ENCODE data around the gene ATG16L1. TPM values are rescaled to one million over a fixed set of nuclear protein-coding genes. Genes with fewer than 3 reads are reported as not detected.

ATG16L1 gene
- total RNA-seq, 1 donor from 2014 or later = 27.9 TPM

- H3K27ac Mint-ChIP-seq = no peak overlapping the region
- TF ChIP-seq CTCF (IDR thresholded peaks at IDR 0.05; ENCODE audit: unreplicated experiment) = no peak
- H3K27me3 Mint-ChIP-seq = no peaks in the 10 kb centered on the region
- H3K36me3 Mint-ChIP-seq (ENCODE audit: insufficient read depth) = no peaks in the 10 kb centered on the region
- H3K4me3 Mint-ChIP-seq (ENCODE audit: low read depth) = no peak overlapping the region
- no peak for DNase-seq (ENCODE audit: low spot score, unreplicated experiment)
- H3K9me3 Mint-ChIP-seq (ENCODE audit: low read depth) = no peaks in the 10 kb centered on the region
- no peaks in the 10 kb centered on the region for H3K4me1 Mint-ChIP-seq (ENCODE audit: low read depth)
Observed at GRCh38 chr2:233325256-233325655, 73.8 kb downstream of the ATG16L1 start.

- TF ChIP-seq CTCF (IDR thresholded peaks at IDR 0.05; ENCODE audit: unreplicated experiment) = no peak
- no peak overlapping the region for H3K27ac Mint-ChIP-seq
- no peak for DNase-seq (ENCODE audit: low spot score, unreplicated experiment)
- H3K4me3 Mint-ChIP-seq (ENCODE audit: low read depth) = no peak overlapping the region
- no peaks in the 10 kb centered on the region for H3K27me3 Mint-ChIP-seq
- no peaks in the 10 kb centered on the region for H3K4me1 Mint-ChIP-seq (ENCODE audit: low read depth)
- H3K36me3 Mint-ChIP-seq (ENCODE audit: insufficient read depth) = no peaks in the 10 kb centered on the region
- H3K9me3 Mint-ChIP-seq (ENCODE audit: low read depth) = no peaks in the 10 kb centered on the region
Observed at GRCh38 chr2:233325814-233326213, 74.3 kb downstream of the ATG16L1 start.

- Mint-ChIP-seq H3K4me1 (ENCODE audit: low read depth) (no peaks in the 10 kb centered on the region), H3K27me3 (no peaks in the 10 kb centered on the region), H3K27ac (no peak overlapping the region), H3K9me3 (ENCODE audit: low read depth) (no peaks in the 10 kb centered on the region), H3K4me3 (ENCODE audit: low read depth) (no peak overlapping the region), H3K36me3 (ENCODE audit: insufficient read depth) (no peaks in the 10 kb centered on the region)
- no peak for TF ChIP-seq CTCF (IDR thresholded peaks at IDR 0.05; ENCODE audit: unreplicated experiment)
- no peak for DNase-seq (ENCODE audit: low spot score, unreplicated experiment)
Observed at GRCh38 chr2:233326500-233326899, 75.0 kb downstream of the ATG16L1 start.

GRCh38 chr2:233328922-233329321 lies 77.4 kb downstream of the ATG16L1 start:
- Mint-ChIP-seq H3K9me3 (ENCODE audit: low read depth) (no peaks in the 10 kb centered on the region), H3K36me3 (ENCODE audit: insufficient read depth) (no peaks in the 10 kb centered on the region), H3K4me3 (ENCODE audit: low read depth) (no peak overlapping the region), H3K27ac (no peak overlapping the region), H3K4me1 (ENCODE audit: low read depth) (no peaks in the 10 kb centered on the region), H3K27me3 (peaks cover 2% of the 10 kb centered on the region)
- TF ChIP-seq CTCF (IDR thresholded peaks at IDR 0.05; ENCODE audit: unreplicated experiment) = no peak
- no peak for DNase-seq (ENCODE audit: low spot score, unreplicated experiment)

GRCh38 chr2:233329489-233330135 lies 78.1 kb downstream of the ATG16L1 start:
- H3K9me3 Mint-ChIP-seq (ENCODE audit: low read depth) = no peaks in the 10 kb centered on the region
- TF ChIP-seq CTCF (IDR thresholded peaks at IDR 0.05; ENCODE audit: unreplicated experiment) = no peak
- no peaks in the 10 kb centered on the region for H3K4me1 Mint-ChIP-seq (ENCODE audit: low read depth)
- H3K36me3 Mint-ChIP-seq (ENCODE audit: insufficient read depth) = no peaks in the 10 kb centered on the region
- H3K27ac Mint-ChIP-seq = no peak overlapping the region
- DNase-seq (ENCODE audit: low spot score, unreplicated experiment) = no peak
- peaks cover 4% of the 10 kb centered on the region for H3K27me3 Mint-ChIP-seq
- H3K4me3 Mint-ChIP-seq (ENCODE audit: low read depth) = no peak overlapping the region
